Raji (cell line): ENCODE results near the gene CBFA2T2.

Source experiments
- POLR2A ChIP-seq: IDR thresholded peaks from 2 replicates; pipeline ENCODE4 v1.6.1; 2011; ENCODE audit warnings: low read depth, low read length, control low read depth; ENCODE audit not compliant: insufficient read depth

The CBFA2T2 gene

DNA sequence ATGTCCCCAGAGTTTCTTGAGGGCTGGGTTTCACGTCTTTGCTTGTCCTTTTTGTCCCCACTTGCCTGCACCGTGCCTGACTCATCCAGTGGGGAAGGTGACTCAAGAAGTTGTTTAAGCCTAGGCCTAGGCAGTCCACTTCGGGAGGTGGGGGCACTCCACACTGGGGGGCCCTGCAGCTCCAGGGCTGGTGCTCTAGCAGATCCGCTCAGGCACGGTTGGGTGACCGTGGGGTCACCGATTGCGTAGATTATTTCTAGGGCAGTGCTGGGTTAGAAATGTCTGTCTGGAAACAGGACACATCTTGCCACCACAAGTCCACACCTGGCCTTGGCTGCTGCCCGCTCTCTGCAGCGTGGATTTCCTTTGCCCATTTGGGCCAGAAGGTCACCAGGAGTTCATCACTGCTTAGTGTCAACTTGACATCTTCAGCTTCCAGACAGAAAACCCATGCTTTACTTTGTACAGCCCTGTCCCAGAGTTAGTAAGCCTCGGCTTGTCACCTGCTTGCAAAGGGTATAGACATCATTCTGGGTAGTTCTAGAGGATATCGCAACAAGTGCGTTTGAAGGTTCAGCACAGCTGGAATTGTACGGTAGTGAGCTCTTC is 158.6 kb downstream of the CBFA2T2 start:
- TF ChIP-seq POLR2A = no peak

DNA sequence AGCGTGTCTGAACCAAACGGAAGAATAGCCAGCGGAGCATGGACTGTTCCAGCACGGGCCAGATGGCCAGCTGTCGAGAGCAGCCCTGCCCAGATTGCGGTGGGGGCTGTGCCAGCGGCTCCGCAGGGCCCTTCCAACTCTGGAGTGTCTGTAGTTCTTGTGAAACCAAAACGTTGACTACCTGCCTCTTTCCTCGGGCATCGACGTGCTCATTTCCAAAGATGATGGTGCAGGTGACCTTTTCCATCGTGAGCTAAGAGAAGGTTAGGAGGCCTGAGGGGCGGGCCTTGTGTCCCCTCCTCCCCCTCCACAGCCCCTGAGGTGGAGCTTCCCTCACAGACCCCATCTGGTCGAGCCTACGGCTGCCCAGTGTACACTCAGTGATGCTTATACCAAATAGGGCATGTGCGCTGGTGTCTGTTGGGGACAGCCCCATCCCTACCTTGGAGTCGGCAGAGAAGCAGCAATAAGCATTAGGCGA is 159.3 kb downstream of the CBFA2T2 start:
- TF ChIP-seq POLR2A = no peak

DNA sequence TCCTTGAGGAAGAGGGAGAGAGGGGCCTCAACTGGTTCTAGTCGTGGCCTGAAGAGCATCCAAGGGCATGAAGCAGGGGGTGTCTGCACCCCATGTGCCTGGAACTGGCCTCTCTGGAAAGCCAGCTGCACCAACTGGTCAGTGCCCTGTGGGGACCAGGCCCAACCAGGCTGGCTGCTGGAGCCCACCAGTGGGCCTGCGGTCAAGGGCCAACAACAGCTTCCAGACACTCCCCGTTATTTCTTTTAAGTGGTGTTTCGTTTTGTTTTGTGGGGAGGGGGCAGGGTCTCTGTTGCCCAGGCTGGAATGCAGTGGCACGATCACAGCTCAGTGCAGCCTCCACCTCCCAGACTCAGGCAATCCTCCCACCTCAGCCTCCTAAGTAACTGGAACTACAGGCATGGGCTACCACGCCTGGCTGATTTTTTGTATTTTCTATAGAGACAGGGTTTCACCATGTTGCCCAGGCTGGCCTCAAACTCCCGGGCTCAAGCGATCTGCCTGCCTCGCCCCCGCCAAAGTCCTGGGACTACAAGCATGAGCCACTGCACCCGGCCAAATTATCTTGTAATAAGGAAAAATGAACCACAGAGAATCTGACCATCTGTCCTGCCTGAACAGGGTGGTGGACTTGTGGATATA is 160.3 kb downstream of the CBFA2T2 start:
- TF ChIP-seq POLR2A = no peak

DNA sequence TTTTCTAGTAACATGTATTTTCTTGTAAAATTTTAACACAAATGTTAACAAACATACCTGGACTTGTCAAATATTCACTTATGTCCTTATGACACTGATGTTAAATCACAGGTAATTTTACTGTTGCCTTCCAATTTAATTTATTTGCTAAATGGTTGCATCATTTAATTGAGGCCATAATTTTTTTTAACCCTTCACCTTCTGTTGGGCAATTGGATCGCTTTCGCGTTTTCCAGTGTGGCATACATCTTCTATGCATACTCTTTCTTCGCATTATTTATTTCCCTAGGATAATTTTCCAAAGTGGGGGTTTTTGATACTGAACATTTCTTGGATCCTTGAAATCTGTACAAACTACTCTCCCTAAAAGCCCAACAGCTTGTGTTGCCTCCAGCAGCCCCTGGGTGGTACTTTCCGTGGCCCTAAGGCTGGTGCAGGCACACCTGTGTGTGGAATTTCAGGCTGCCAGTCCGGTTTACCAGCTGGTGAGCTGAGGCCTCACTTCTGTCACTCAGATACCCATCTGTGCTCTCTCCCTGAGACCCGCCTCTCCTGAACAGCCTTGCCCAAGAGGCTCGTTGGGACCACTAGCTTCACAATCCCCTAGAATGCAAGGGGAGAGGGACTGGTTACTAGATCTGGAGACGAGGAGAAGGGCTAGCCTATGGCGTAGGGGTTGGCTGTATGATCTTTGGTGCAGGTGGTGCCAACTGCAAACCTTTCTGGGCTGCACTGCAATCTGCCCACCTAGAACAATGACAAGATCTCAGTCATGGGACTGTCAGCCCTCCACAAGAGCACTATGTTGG is 161.1 kb downstream of the CBFA2T2 start:
- no peak for TF ChIP-seq POLR2A

DNA sequence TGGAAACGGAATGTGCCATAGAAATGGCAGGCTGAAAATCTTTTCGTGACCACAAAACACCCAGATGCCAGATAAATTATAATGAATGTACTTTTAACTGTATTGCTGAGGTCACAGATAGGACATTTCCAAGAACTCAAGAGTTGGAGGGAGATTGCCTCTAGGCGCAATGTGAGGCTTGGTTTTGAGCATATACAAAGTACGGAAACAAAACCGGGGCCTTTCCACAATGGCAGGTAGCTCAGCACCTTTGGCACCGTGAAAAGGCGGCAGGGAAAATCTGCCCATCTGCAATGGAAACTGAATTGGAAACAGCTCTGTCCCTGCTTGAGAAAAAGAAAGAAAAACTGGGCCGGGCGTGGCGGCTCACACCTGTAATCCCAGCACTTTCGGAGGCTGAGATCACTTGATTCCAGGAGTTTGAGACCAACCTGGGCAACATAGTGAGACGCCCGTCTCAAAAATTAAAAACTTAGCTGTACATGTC is 161.7 kb downstream of the CBFA2T2 start:
- TF ChIP-seq POLR2A = no peak

DNA sequence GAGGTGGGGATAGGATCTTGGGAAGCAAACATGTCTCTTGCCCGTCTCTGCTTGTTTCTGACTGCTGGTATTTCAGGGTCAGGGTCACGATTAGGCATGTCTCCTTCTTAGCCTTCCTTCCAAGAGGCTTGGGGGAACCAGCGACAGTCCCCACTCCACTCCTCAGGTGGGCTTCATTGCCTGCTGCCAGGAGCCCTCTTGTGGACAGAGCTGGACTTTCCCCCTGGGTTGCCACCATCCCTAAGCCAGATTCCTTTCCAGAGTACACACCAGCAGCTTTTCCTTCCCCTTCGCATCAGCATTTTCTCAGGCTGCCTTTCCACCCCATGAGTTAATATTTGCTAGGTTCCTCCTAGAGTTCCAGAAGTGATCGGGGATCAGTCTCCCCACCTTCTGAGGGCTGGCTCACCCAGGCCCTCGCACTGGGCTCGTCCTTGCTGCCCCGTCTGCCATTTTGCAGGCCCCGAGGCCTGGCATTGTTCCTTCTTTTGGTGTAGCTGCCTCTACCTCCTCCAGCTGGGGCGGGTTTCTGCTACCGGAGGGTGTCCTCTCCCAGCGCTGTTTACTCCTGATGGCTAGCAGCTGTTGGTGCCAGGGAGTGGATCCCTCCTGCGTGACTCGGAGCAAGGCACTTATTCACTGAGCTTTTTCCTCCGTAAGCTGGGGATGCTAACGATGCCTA is 163.5 kb downstream of the CBFA2T2 start:
- TF ChIP-seq POLR2A = no peak; the same call in 1 of the 2 replicates

DNA sequence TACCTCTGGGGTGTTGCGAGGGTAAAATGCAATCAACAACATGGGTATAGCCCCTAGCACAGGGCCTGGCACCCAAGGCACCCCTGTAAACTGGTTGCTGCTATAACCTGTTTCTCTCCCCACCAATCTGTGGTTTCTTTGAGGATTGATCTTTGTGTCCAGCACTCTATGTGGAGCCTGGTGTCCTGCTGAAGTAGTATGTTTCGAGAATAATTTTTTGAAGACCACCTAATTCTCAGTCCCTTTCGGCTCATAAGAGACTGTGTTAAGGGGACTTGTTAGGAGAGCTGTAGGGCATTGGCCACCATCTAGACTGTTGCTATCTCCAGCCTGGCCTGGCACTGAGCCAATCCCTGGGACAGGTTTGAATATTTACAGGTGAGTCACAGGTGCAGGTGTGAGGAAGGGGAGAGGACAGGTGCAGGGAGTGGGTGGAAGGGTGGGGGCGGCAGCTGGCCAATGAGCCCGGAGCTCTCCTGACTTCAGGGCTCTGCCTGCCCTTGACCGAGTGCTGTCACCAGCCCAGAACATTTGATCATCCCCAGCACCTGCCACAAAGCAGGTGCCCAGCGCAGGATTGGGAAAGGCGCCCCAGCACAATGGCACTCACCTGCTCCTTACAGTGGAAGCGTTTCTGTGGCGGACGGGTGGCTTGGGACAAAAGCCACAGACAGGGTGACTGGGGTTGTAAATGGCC is 164.2 kb downstream of the CBFA2T2 start:
- TF ChIP-seq POLR2A = 0 out of 2 replicates have a peak, but pooled peaks have one; percentile 16

DNA sequence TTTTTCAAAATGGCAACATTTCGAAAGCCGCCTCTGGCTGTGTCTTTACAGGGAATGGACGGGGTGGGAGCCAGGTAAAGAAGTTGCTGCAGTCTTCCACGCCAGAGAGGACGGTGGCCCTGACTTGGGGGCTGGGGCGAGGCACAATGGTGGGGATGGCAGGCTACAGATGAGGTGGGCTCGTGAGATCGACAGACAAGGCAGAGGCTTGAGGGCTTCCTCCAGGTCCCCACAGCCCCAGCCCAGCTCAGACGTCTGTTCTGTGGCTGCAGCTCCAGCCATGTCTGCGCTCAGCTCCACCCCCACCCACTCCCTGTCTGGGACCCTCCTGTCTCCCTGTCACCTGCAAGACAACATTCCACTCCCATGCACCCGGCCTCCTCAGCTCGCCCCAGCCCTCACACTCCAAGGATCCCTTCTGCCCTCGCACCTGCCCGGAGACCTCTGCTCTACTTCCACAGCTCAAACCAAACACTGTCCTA is 164.8 kb downstream of the CBFA2T2 start:
- no peak for TF ChIP-seq POLR2A

DNA sequence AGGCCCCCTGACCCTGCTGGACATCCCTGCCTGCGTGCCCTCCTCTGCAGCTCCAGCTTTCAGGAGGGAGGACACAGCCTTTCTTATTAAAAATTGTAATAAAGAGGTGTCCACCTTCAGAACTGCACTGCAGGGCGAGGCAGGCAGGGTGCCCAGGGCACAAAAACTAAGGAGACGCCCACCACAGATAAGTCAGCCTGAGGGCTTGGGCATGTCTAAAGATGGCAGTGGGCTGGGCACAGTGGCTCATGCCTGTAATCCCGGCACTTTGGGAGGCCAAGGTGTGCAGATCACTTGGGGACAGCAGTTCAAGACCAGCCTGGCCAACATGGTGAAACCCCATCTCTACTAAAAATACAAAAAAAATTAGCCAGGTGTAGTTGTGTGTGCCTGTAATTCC is 165.3 kb downstream of the CBFA2T2 start:
- no peak for TF ChIP-seq POLR2A

DNA sequence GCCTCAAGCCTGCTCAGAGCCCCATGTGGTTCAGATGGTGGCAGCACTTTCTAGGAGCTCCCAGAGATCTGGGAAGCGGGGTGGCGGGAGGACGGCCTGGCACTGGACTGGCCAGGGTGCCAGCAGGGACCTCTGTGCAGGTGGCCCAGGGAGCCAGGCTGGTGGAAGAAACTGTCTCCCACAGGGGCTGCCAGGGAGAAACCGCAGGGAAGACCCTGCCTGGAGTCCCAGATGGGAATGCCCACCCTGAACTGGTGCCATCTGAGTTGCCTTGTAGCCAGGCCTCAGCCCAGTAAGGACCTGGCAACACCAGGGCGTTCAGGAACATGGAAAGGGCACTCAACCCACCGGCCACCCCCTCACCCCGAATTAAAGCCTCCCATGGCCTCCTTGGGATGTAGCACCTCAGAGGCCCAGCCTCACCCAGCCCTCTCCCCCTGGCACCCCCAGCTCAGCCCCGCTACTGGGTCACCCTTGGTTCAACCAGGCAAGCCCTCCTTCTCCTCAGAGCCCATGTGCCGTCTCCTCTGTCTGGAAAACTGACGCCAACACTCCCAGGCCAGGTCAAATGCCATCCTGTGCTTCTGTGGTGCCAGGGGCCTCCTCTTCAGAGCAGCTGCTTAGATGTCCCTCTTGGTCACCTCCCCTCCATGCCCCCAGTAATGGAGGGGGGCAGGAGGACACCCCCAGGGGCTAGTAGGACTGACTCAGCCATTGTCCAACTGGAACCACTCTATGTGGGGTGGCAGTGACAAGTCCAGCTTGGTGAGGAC is 166.3 kb downstream of the CBFA2T2 start:
- TF ChIP-seq POLR2A = no peak

DNA sequence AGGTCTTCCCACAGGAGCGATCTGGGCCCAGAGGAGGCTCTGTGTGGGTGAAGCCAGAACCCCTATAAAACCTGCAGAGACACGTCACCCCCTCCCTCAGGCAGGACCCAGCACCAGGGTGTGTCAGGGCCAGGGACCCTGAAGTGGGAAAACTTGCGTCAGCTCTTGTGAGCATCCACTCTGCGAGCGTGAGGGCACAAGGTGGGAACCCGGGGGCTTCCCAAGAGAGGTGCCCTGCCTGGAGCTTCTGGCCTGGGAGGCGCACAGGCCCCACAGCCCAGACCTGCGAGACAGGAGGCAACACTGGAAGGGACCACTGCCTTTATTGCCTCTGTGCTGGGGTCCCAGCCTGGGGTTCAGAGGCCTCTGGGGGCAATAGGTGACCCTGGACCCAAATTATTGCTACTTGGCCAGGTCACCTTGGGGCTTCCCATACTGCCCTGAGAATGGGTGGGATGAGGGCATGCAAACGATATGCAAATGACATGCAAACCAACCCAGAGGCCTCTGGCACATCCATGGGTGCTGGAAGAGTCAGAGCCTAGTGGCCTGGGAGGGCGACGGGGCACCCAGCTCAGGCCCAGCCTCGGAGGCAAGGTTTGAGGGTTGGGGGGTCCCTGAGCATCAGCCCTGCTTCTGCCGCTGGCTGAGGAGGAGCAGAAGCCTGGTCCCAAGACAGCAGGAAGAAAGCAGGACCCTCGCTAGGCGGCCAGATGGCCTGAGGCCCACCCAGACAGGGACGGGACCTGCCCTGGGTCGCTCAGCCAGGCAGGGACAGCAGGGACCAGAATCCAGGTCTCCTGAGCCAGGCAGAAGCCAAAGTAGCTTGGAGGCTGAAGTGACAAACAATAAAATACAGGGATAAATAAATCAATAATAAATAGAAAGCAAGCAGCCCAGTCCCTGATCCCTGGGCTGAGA is 167.1 kb downstream of the CBFA2T2 start:
- TF ChIP-seq POLR2A = no peak

DNA sequence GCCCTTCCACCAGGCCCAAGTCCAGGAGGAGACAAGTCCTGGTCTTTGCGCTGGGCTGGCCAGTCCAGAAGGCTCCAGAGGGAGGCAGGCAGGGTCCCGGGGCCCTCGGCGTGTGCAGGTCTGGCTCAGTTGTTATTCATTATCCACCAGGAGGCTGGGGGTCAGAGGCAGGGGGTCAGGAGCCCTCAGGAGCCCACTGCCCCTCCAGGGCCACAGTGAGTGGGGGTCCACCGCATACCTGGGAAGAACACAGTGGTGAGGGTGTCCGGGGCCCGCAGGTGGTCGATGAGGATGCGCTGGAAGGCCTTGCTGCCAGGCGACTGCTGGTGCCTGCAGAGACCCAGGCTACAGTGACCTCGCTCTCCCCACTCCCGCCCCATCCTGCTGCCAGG is 167.8 kb downstream of the CBFA2T2 start:
- TF ChIP-seq POLR2A = no peak

DNA sequence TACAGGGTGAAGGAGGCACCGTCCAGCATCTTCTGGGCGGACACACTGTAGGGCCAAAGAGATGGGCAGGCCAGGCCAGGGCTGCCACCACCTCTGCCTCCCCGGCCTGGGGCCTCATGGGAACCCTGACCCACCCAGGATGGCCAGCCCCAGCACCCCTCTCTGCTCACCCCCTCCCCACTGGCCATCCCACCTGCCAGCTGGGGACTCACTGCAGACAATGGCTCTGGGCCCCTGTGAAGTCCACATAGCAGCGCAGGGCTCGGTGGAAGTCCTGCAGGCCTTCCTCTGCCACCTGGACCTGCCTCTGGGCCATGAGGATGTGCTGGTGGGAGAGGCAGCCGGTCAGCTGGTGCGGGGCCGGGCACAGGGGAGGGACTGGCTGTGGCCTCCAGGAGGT is 168.6 kb downstream of the CBFA2T2 start:
- TF ChIP-seq POLR2A = no peak

DNA sequence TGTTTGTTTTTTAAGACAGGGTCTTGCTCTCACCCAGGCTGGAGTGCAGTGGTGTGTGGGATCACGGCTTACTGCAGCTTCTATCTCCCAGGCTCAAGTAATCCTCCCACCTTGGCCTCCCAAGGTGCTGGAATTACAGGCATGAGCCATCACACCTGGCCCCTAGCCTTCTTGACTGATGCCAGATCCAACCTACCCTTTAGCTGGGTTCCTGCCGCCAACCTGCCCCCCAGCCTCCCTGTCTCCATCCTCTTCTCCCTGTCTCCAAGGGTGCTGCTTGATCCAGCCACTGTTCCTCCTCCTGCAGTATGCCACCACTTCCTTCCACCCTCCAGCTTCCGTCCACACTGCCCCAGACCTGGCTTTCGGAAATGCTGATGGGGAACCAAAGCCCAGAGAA is 169.0 kb downstream of the CBFA2T2 start:
- TF ChIP-seq POLR2A = no peak
